HEK293 (cell line): ENCODE data around the gene STX4.

ENCODE experiments used
- OSR2 ChIP-seq: fragments of 450-650 bp; formaldehyde crosslinking; IDR thresholded peaks from 2 replicates; pipeline ENCODE4 v1.5.1; 2016; ENCODE audit warnings: missing biosample characterization, missing genetic modification characterization
- OVOL3 ChIP-seq: fragments of 450-650 bp; formaldehyde crosslinking; IDR thresholded peaks from 2 replicates; pipeline ENCODE4 v1.5.1; 2016; ENCODE audit warnings: missing biosample characterization, missing genetic modification characterization
- SP2 ChIP-seq: fragments of 450-650 bp; formaldehyde crosslinking; IDR thresholded peaks from 2 replicates; pipeline ENCODE4 v1.5.1; 2016; ENCODE audit warnings: missing biosample characterization, missing genetic modification characterization
- ZBTB20 ChIP-seq: fragments of 450-650 bp; formaldehyde crosslinking; IDR thresholded peaks from 2 replicates; pipeline ENCODE4 v1.5.1; 2016; ENCODE audit warnings: missing biosample characterization, missing genetic modification characterization
- ZFP3 ChIP-seq: fragments of 450-650 bp; formaldehyde crosslinking; IDR thresholded peaks from 2 replicates; pipeline ENCODE4 v1.5.1; 2016; ENCODE audit warnings: low read depth, missing biosample characterization, missing genetic modification characterization
- ZNF157 ChIP-seq: fragments of 450-650 bp; formaldehyde crosslinking; IDR thresholded peaks from 2 replicates; pipeline ENCODE4 v1.5.1; 2016; ENCODE audit warnings: missing biosample characterization, missing genetic modification characterization
- ZNF16 ChIP-seq: fragments of 450-650 bp; formaldehyde crosslinking; IDR thresholded peaks from 2 replicates; pipeline ENCODE4 v1.5.1; 2016; ENCODE audit warnings: low read depth, missing biosample characterization, missing genetic modification characterization
- ZNF202 ChIP-seq: fragments of 450-650 bp; formaldehyde crosslinking; IDR thresholded peaks from 2 replicates; pipeline ENCODE4 v1.5.1; 2016; ENCODE audit warnings: missing biosample characterization, missing genetic modification characterization, borderline replicate concordance
- ZNF211 ChIP-seq: fragments of 450-650 bp; formaldehyde crosslinking; IDR thresholded peaks from 2 replicates; pipeline ENCODE4 v1.5.1; 2016; ENCODE audit warnings: low read depth, missing biosample characterization, missing genetic modification characterization
- ZNF23 ChIP-seq: fragments of 450-650 bp; formaldehyde crosslinking; IDR thresholded peaks from 2 replicates; pipeline ENCODE4 v1.5.1; 2016; ENCODE audit warnings: missing biosample characterization, missing genetic modification characterization, borderline replicate concordance
- ZNF341 ChIP-seq: fragments of 450-650 bp; formaldehyde crosslinking; IDR thresholded peaks from 2 replicates; pipeline ENCODE4; 2016; ENCODE audit warnings: low read depth, missing biosample characterization, missing genetic modification characterization
- ZNF521 ChIP-seq: fragments of 450-650 bp; formaldehyde crosslinking; IDR thresholded peaks from 2 replicates; pipeline ENCODE4 v1.5.1; 2017; ENCODE audit warnings: missing biosample characterization, mild to moderate bottlenecking, missing genetic modification characterization
- ZNF707 ChIP-seq: fragments of 450-650 bp; formaldehyde crosslinking; IDR thresholded peaks from 2 replicates; pipeline ENCODE4 v1.5.1; 2016; ENCODE audit warnings: missing biosample characterization, missing genetic modification characterization
- ZNF747 ChIP-seq: fragments of 450-650 bp; formaldehyde crosslinking; IDR thresholded peaks from 2 replicates; pipeline ENCODE4 v1.5.1; 2016; ENCODE audit warnings: missing biosample characterization, missing genetic modification characterization
- ZNF785 ChIP-seq: fragments of 450-650 bp; formaldehyde crosslinking; IDR thresholded peaks from 2 replicates; pipeline ENCODE4 v1.5.1; 2016; ENCODE audit warnings: missing biosample characterization, missing genetic modification characterization
- ZSCAN30 ChIP-seq: fragments of 450-650 bp; IDR thresholded peaks from 2 replicates; pipeline ENCODE4 v1.5.1; 2018; ENCODE audit warnings: missing biosample characterization, mild to moderate bottlenecking, missing genetic modification characterization, moderate library complexity
- ZXDB ChIP-seq: fragments of 450-650 bp; formaldehyde crosslinking; IDR thresholded peaks from 2 replicates; pipeline ENCODE4 v1.5.1; 2016; ENCODE audit warnings: missing biosample characterization, missing genetic modification characterization
- TF ChIP-seq, protein P1 (sequence below): fragments of 450-650 bp; formaldehyde crosslinking; IDR thresholded peaks from 2 replicates; pipeline ENCODE4 v1.5.1; 2017; ENCODE audit warnings: missing biosample characterization, missing genetic modification characterization
- TF ChIP-seq, protein P2 (sequence below): fragments of 450-650 bp; formaldehyde crosslinking; IDR thresholded peaks from 2 replicates; pipeline ENCODE4 v1.5.1; 2016; ENCODE audit warnings: missing biosample characterization, missing genetic modification characterization
- TF ChIP-seq, protein P3 (sequence below): fragments of 450-650 bp; formaldehyde crosslinking; IDR thresholded peaks from 2 replicates; pipeline ENCODE4 v1.5.1; 2017; ENCODE audit warnings: missing biosample characterization, missing genetic modification characterization
- TF ChIP-seq, protein P4 (sequence below): sonication (generic); formaldehyde crosslinking; IDR thresholded peaks from 2 replicates; pipeline ENCODE4 v1.8.1; 2022; ENCODE audit warnings: mild to moderate bottlenecking, moderate library complexity, missing genetic modification reagents
- TF ChIP-seq, protein P5 (sequence below): fragments of 450-650 bp; formaldehyde crosslinking; IDR thresholded peaks from 2 replicates; pipeline ENCODE4 v1.5.1; 2016; ENCODE audit warnings: missing biosample characterization, missing genetic modification characterization
- TF ChIP-seq, protein P6 (sequence below): fragments of 450-650 bp; formaldehyde crosslinking; IDR thresholded peaks from 2 replicates; pipeline ENCODE4 v1.5.1; 2016; ENCODE audit warnings: missing biosample characterization, missing genetic modification characterization
- TF ChIP-seq, protein P7 (sequence below): fragments of 450-650 bp; formaldehyde crosslinking; conservative IDR thresholded peaks from 2 replicates; pipeline ENCODE4 v1.5.1; 2016; ENCODE audit warnings: low read depth, missing biosample characterization, missing genetic modification characterization

STX4 gene

DNA sequence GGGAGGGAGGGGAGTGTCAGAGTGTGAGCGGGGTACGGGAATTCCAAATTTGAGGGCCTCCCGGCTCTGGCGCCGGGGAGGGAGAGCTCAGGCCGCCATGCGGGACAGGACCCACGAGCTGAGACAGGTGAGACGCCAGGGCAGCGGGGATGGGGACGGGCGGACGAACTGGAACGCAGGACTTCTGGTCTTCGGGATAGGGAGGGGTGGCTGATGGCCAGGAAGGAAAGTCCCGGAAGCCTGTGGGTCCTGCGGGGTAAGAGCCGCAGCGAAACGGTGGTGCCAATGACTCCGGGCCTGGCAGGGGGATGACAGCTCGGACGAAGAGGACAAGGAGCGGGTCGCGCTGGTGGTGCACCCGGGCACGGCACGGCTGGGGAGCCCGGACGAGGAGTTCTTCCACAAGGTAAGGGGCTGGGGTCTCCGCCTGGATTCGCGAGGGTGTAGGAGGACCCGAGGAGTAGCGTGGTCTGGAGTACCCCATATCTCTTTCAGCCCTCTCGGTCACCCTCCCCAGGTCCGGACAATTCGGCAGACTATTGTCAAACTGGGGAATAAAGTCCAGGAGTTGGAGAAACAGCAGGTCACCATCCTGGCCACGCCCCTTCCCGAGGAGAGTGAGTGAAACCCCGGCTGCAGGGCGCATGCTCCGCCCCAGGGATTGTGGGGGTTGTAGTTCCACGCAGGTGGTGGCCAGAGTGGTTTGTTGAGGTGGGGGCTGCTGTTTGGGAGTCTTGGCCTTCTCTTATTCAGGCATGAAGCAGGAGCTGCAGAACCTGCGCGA lies 543 bp downstream of the STX4 start (continued):
- no peak for TF ChIP-seq ZNF157
- TF ChIP-seq, protein P1, sequence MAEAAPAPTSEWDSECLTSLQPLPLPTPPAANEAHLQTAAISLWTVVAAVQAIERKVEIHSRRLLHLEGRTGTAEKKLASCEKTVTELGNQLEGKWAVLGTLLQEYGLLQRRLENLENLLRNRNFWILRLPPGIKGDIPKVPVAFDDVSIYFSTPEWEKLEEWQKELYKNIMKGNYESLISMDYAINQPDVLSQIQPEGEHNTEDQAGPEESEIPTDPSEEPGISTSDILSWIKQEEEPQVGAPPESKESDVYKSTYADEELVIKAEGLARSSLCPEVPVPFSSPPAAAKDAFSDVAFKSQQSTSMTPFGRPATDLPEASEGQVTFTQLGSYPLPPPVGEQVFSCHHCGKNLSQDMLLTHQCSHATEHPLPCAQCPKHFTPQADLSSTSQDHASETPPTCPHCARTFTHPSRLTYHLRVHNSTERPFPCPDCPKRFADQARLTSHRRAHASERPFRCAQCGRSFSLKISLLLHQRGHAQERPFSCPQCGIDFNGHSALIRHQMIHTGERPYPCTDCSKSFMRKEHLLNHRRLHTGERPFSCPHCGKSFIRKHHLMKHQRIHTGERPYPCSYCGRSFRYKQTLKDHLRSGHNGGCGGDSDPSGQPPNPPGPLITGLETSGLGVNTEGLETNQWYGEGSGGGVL, result no peak; the same call in 1 of the 2 replicates
- TF ChIP-seq SP2 (tag by site-specific recombination), result no peak
- TF ChIP-seq ZNF23, result no peak
- peak; percentile 73; the same call in 1 of the 2 replicates for TF ChIP-seq ZBTB20
- no peak for TF ChIP-seq ZNF202 (tag by site-specific recombination)
- TF ChIP-seq, protein P2, sequence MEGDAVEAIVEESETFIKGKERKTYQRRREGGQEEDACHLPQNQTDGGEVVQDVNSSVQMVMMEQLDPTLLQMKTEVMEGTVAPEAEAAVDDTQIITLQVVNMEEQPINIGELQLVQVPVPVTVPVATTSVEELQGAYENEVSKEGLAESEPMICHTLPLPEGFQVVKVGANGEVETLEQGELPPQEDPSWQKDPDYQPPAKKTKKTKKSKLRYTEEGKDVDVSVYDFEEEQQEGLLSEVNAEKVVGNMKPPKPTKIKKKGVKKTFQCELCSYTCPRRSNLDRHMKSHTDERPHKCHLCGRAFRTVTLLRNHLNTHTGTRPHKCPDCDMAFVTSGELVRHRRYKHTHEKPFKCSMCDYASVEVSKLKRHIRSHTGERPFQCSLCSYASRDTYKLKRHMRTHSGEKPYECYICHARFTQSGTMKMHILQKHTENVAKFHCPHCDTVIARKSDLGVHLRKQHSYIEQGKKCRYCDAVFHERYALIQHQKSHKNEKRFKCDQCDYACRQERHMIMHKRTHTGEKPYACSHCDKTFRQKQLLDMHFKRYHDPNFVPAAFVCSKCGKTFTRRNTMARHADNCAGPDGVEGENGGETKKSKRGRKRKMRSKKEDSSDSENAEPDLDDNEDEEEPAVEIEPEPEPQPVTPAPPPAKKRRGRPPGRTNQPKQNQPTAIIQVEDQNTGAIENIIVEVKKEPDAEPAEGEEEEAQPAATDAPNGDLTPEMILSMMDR (tag by site-specific recombination), result no peak
- no peak for TF ChIP-seq ZSCAN30 (tag by site-specific recombination)
- no peak for TF ChIP-seq ZNF785 (tag by site-specific recombination)
- TF ChIP-seq, protein P3, sequence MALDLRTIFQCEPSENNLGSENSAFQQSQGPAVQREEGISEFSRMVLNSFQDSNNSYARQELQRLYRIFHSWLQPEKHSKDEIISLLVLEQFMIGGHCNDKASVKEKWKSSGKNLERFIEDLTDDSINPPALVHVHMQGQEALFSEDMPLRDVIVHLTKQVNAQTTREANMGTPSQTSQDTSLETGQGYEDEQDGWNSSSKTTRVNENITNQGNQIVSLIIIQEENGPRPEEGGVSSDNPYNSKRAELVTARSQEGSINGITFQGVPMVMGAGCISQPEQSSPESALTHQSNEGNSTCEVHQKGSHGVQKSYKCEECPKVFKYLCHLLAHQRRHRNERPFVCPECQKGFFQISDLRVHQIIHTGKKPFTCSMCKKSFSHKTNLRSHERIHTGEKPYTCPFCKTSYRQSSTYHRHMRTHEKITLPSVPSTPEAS (tag by site-specific recombination), result no peak
- peak; percentile 94 for TF ChIP-seq ZNF341 (tag by site-specific recombination)
- TF ChIP-seq ZNF211 (tag by site-specific recombination), result no peak
- TF ChIP-seq, protein P4, sequence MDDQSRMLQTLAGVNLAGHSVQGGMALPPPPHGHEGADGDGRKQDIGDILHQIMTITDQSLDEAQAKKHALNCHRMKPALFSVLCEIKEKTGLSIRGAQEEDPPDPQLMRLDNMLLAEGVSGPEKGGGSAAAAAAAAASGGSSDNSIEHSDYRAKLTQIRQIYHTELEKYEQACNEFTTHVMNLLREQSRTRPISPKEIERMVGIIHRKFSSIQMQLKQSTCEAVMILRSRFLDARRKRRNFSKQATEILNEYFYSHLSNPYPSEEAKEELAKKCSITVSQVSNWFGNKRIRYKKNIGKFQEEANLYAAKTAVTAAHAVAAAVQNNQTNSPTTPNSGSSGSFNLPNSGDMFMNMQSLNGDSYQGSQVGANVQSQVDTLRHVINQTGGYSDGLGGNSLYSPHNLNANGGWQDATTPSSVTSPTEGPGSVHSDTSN (CRISPR knock-in tag), result no peak
- TF ChIP-seq, protein P5, sequence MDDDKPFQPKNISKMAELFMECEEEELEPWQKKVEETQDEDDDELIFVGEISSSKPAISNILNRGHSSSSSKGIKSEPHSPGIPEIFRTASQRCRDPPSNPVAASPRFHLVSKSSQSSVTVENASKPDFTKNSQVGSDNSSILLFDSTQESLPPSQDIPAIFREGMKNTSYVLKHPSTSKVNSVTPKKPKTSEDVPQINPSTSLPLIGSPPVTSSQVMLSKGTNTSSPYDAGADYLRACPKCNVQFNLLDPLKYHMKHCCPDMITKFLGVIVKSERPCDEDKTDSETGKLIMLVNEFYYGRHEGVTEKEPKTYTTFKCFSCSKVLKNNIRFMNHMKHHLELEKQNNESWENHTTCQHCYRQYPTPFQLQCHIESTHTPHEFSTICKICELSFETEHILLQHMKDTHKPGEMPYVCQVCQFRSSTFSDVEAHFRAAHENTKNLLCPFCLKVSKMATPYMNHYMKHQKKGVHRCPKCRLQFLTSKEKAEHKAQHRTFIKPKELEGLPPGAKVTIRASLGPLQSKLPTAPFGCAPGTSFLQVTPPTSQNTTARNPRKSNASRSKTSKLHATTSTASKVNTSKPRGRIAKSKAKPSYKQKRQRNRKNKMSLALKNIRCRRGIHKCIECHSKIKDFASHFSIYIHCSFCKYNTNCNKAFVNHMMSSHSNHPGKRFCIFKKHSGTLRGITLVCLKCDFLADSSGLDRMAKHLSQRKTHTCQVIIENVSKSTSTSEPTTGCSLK (tag by site-specific recombination), result no peak
- TF ChIP-seq, protein P6, sequence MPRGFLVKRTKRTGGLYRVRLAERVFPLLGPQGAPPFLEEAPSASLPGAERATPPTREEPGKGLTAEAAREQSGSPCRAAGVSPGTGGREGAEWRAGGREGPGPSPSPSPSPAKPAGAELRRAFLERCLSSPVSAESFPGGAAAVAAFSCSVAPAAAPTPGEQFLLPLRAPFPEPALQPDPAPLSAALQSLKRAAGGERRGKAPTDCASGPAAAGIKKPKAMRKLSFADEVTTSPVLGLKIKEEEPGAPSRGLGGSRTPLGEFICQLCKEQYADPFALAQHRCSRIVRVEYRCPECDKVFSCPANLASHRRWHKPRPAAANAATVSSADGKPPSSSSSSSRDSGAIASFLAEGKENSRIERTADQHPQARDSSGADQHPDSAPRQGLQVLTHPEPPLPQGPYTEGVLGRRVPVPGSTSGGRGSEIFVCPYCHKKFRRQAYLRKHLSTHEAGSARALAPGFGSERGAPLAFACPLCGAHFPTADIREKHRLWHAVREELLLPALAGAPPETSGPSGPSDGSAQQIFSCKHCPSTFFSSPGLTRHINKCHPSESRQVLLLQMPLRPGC (tag by site-specific recombination), result peak; percentile 20; the same call in 1 of the 2 replicates
- TF ChIP-seq, protein P7, sequence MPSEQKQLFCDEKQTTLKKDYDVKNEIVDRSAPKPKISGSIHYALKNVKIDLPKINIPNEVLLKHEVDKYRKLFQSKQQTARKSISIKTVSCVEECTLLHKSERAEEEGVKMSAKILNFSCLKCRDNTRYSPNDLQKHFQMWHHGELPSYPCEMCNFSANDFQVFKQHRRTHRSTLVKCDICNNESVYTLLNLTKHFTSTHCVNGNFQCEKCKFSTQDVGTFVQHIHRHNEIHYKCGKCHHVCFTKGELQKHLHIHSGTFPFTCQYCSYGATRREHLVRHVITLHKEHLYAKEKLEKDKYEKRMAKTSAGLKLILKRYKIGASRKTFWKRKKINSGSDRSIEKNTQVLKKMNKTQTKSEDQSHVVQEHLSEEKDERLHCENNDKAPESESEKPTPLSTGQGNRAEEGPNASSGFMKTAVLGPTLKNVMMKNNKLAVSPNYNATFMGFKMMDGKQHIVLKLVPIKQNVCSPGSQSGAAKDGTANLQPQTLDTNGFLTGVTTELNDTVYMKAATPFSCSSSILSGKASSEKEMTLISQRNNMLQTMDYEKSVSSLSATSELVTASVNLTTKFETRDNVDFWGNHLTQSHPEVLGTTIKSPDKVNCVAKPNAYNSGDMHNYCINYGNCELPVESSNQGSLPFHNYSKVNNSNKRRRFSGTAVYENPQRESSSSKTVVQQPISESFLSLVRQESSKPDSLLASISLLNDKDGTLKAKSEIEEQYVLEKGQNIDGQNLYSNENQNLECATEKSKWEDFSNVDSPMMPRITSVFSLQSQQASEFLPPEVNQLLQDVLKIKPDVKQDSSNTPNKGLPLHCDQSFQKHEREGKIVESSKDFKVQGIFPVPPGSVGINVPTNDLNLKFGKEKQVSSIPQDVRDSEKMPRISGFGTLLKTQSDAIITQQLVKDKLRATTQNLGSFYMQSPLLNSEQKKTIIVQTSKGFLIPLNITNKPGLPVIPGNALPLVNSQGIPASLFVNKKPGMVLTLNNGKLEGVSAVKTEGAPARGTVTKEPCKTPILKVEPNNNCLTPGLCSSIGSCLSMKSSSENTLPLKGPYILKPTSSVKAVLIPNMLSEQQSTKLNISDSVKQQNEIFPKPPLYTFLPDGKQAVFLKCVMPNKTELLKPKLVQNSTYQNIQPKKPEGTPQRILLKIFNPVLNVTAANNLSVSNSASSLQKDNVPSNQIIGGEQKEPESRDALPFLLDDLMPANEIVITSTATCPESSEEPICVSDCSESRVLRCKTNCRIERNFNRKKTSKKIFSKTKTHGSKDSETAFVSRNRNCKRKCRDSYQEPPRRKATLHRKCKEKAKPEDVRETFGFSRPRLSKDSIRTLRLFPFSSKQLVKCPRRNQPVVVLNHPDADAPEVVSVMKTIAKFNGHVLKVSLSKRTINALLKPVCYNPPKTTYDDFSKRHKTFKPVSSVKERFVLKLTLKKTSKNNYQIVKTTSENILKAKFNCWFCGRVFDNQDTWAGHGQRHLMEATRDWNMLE (tag by site-specific recombination), result no peak
- no peak for TF ChIP-seq ZNF707 (tag by site-specific recombination)
- TF ChIP-seq ZNF521, result no peak
- TF ChIP-seq OSR2, result no peak
- no peak for TF ChIP-seq ZFP3 (tag by site-specific recombination)
- no peak for TF ChIP-seq ZNF16 (tag by site-specific recombination)
- no peak for TF ChIP-seq OVOL3 (tag by site-specific recombination)
- peak; percentile 51; the same call in 1 of the 2 replicates for TF ChIP-seq ZXDB (tag by site-specific recombination)
- no peak for TF ChIP-seq ZNF747 (tag by site-specific recombination)
